Activated CD4-positive, alpha-beta T cell treated with anti-CD3 and anti-CD28 coated beads, Interleukin-10, Interleukin-2, amounts not matched to agents 100 ng/mL and 50 ng/mL, durations not matched to agents 16 hours and 8 hours (primary cell): Measurements from ENCODE around the gene GRAMD1B.
"Not testable (repeated sequence)": the region's sequence is repeated elsewhere in the genome, so short reads cannot be mapped to it uniquely, and the experiment has no call there.

Experiments used
- DNase-seq: peaks from one replicate; pipeline ENCODE4 v3.0.0-alpha.2; 2020

Gene GRAMD1B

GRCh38 chr11:123544631-123545375 lies 114.7 kb downstream of the GRAMD1B start:
- DNase-seq = no peak

GRCh38 chr11:123545726-123546270 lies 115.7 kb downstream of the GRAMD1B start:
- DNase-seq = no peak

GRCh38 chr11:123546515-123546914 lies 116.4 kb downstream of the GRAMD1B start:
- DNase-seq = no peak

GRCh38 chr11:123547180-123547579 lies 117.1 kb downstream of the GRAMD1B start:
- no peak for DNase-seq

GRCh38 chr11:123548774-123549173 lies 118.7 kb downstream of the GRAMD1B start:
- DNase-seq = no peak

GRCh38 chr11:123549926-123550917 lies 120.2 kb downstream of the GRAMD1B start:
- no peak for DNase-seq

GRCh38 chr11:123551079-123551478 lies 121.0 kb downstream of the GRAMD1B start:
- DNase-seq = no peak

GRCh38 chr11:123556633-123557032 lies 126.6 kb downstream of the GRAMD1B start:
- no peak for DNase-seq

GRCh38 chr11:123558536-123559315 lies 128.7 kb downstream of the GRAMD1B start:
- no peak for DNase-seq

GRCh38 chr11:123559523-123559955 lies 129.5 kb downstream of the GRAMD1B start:
- DNase-seq = no peak

- peak; percentile 41 for DNase-seq
These were observed 129.9 kb downstream of the GRAMD1B start for GRCh38 chr11:123560006-123560405.

- no peak for DNase-seq
These were observed 131.3 kb downstream of the GRAMD1B start for GRCh38 chr11:123561431-123561800.

GRCh38 chr11:123562158-123562557 lies 132.1 kb downstream of the GRAMD1B start:
- no peak for DNase-seq

- no peak for DNase-seq
These were observed 132.8 kb downstream of the GRAMD1B start for GRCh38 chr11:123562829-123563228.

- DNase-seq = no peak
These were observed 134.2 kb downstream of the GRAMD1B start for GRCh38 chr11:123564221-123564620.

GRCh38 chr11:123566852-123567251 lies 136.8 kb downstream of the GRAMD1B start:
- no peak for DNase-seq

GRCh38 chr11:123567466-123567865 lies 137.4 kb downstream of the GRAMD1B start:
- no peak for DNase-seq

GRCh38 chr11:123568367-123568870 lies 138.3 kb downstream of the GRAMD1B start:
- DNase-seq = no peak

- DNase-seq = no peak
These were observed 139.3 kb downstream of the GRAMD1B start for GRCh38 chr11:123569393-123569792.

- no peak for DNase-seq
These were observed 141.0 kb downstream of the GRAMD1B start for GRCh38 chr11:123570939-123571580.

- DNase-seq = not testable (repeated sequence)
These were observed 142.7 kb downstream of the GRAMD1B start for GRCh38 chr11:123572791-123573190.

GRCh38 chr11:123573286-123573685 lies 143.2 kb downstream of the GRAMD1B start:
- DNase-seq = no peak
